Natural killer cell treated with Interleukin-12 subunit alpha and Interleukin-12 subunit beta and Interleukin-15 and Interleukin-18, amount 100 ng/mL, for 72 hours (primary cell): Measurements from ENCODE around the gene TEP1. TPM values are rescaled to one million over a fixed set of nuclear protein-coding genes. Genes with fewer than 3 reads are reported as not detected.

ENCODE experiments used
- ATAC-seq, 2 donors: fragments of 150-1000 bp; cut with Tn5 transposase in 1 of 2; sonication (Bioruptor Pico), chemical (Tn5 transposase) in 1 of 2; 2 replicates each; pipeline ENCODE4 v1.10.0; 2021
- DNase-seq: peaks from one replicate; pipeline ENCODE4 v3.0.0; 2022; ENCODE audit warnings: low spot score
- H3K27ac Mint-ChIP-seq, 2 donors: 1 replicate in 1 of 2; 2 replicates in 1 of 2; pipeline ENCODE4 v1.8.0; 2022; ENCODE audit warnings: mixed read lengths in 2 of 2, mild to moderate bottlenecking in 1 of 2, moderate library complexity in 1 of 2
- H3K27me3 Mint-ChIP-seq, 2 donors: 1 replicate in 1 of 2; 2 replicates in 1 of 2; pipeline ENCODE4 v1.8.0; 2022; ENCODE audit warnings: mixed read lengths in 2 of 2
- H3K36me3 Mint-ChIP-seq: one replicate; pipeline ENCODE4 v1.8.0; 2022; ENCODE audit warnings: mixed read lengths
- H3K4me1 Mint-ChIP-seq, 2 donors: 1 replicate in 1 of 2; 2 replicates in 1 of 2; pipeline ENCODE4 v1.8.0; 2022; ENCODE audit warnings: low read depth in 2 of 2, mixed read lengths in 2 of 2, mild to moderate bottlenecking in 1 of 2
- H3K4me3 Mint-ChIP-seq: one replicate; pipeline ENCODE4 v1.8.0; 2022; ENCODE audit warnings: mixed read lengths
- H3K9me3 Mint-ChIP-seq: 2 replicates; pipeline ENCODE4 v1.8.0; 2022; ENCODE audit warnings: mixed read lengths
- total RNA-seq, 2 donors: library from RNA; stranded (reverse); gene quantifications; one replicate each; pipeline ENCODE4 v1.2.3, GENCODE V29; 2022

Gene TEP1
- total RNA-seq, 2 donors from 2014 or later: 38.2 to 47.6 TPM

DNA sequence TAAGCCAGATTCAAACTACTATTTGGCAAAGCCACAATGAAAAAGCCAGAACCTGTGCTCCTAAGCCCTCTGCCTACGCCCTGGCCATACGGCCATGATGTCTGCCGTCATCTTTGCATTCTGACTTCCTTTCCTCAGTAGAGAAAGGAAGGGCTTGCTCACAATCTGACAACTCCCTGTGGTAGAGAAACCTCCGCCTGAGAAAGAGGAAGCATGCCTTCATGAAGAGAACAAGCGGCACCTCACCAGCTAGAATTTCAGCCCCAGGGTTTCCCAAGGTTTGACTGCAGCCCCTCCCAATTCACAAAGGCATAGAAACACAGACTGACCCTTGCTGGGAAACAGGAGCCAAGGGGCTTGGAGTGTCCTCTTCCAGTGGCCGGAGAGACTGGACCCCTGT is 25.7 kb downstream of the TEP1 start:
- Mint-ChIP-seq H3K27me3 (no peaks in the 10 kb centered on the region), H3K9me3 (no peaks in the 10 kb centered on the region), H3K36me3 (peaks cover 24% of the 10 kb centered on the region), H3K27ac (no peak overlapping the region), H3K4me3 (no peak overlapping the region), H3K4me1 (peaks cover 0 to 3% of the 10 kb centered on the region in 2 donors)
- ATAC-seq (no peak), DNase-seq (no peak)

DNA sequence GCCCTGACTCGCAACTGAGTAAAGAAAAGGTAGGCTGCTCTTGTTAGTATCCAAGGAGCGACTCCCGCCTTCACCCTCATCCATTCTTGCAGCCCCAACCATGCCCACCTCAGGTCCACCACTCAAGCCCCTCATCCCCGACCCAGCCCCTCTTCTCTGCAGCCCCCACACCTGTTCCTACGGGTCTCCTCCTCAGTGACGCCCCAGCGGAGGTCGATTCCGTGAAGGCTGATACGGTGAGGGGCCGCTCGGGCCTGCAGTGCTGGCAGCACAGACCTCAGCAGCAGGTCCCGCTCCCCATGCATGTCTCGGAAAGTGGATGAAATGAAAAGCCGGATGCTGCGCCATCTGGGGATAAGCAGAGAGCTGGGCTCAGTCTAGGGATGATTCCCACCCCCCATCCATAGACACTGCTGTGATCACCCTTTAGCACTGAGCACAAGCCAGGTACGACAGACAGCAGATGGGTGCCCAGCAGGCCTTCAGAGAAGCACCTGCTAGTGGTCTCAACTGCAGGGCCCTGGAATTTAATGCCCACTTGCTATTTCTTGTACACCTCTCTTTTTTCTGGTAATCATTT is 26.9 kb downstream of the TEP1 start:
- no peaks in the 10 kb centered on the region for H3K27me3 Mint-ChIP-seq
- H3K9me3 Mint-ChIP-seq: no peaks in the 10 kb centered on the region
- no peak overlapping the region for H3K27ac Mint-ChIP-seq
- ATAC-seq (no peak), DNase-seq (no peak)
- H3K4me1 Mint-ChIP-seq: peaks cover 0 to 7% of the 10 kb centered on the region in 2 donors
- H3K36me3 Mint-ChIP-seq: peaks cover 24% of the 10 kb centered on the region
- no peak overlapping the region for H3K4me3 Mint-ChIP-seq

DNA sequence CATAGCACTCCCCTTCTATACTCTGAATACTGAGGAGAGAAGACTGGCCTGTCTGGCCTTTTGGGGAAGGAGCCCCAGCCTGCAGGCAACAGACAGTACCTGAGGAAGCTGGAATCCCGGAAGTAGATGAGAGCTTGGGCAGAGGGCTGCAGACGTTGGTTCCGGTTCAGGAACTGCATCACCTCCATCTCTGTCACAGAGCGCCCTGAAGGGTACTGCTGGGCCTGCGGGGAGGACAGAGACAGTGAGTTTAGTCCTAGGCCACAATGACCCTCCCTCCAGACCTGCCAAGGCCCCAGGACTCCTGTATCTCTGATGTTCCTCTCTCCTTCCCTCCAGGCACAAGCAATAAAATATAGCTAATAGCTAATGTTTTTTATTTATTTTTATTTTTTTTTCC is 28.4 kb downstream of the TEP1 start:
- Mint-ChIP-seq H3K27ac (no peak overlapping the region), H3K9me3 (no peaks in the 10 kb centered on the region), H3K4me3 (no peak overlapping the region), H3K27me3 (no peaks in the 10 kb centered on the region), H3K4me1 (peaks cover 0 to 7% of the 10 kb centered on the region in 2 donors), H3K36me3 (peaks cover 31% of the 10 kb centered on the region)
- DNase-seq: no peak
- no peak for ATAC-seq

DNA sequence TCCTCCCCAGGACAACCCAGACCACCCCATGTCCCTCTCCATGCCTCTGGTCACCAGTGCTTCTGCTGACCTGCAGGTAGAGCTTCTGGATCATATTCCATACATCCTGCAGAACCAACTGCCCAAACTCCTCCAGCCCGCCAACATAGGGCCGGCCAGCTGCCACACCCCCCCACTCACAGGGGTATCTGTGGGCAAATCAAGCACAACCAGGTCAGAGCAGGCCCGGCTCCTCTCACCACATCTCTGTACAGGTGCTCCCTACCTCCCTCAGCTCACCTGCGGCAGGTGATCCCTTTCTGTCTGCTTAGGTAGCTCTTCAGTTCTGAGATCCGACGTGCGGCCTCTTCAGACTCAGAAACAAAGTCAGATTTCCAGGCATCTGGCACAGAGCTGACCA is 29.0 kb downstream of the TEP1 start:
- no peaks in the 10 kb centered on the region for H3K27me3 Mint-ChIP-seq
- H3K9me3 Mint-ChIP-seq: no peaks in the 10 kb centered on the region
- H3K27ac Mint-ChIP-seq: no peak overlapping the region
- H3K4me3 Mint-ChIP-seq: no peak overlapping the region
- H3K4me1 Mint-ChIP-seq: peaks cover 0 to 4% of the 10 kb centered on the region in 2 donors
- DNase-seq (no peak), ATAC-seq (no peak)
- peaks cover 32% of the 10 kb centered on the region for H3K36me3 Mint-ChIP-seq

DNA sequence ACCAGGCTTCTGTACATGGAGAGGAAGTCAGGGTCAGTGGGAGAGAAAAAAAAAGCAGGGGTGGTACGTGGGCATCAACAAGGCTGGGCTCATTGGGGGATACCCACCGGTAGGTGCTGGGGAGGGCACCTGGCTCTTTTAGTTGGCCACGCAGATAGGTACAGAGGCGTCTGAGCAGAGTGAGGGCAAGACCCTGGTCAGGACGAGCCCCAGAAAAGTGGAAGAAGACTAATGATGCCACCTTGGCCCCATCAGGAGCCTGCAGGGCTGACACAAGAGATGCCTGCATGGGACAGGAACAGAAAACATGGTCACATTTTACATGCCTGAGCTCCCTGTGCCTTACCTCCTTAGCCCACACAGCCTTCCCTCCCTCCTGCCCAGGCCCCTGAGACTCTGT is 29.7 kb downstream of the TEP1 start:
- Mint-ChIP-seq H3K4me3 (no peak overlapping the region), H3K9me3 (no peaks in the 10 kb centered on the region), H3K36me3 (peaks cover 29% of the 10 kb centered on the region), H3K27me3 (no peaks in the 10 kb centered on the region), H3K4me1 (peaks cover 0 to 4% of the 10 kb centered on the region in 2 donors), H3K27ac (no peak overlapping the region)
- ATAC-seq: no peak
- no peak for DNase-seq

DNA sequence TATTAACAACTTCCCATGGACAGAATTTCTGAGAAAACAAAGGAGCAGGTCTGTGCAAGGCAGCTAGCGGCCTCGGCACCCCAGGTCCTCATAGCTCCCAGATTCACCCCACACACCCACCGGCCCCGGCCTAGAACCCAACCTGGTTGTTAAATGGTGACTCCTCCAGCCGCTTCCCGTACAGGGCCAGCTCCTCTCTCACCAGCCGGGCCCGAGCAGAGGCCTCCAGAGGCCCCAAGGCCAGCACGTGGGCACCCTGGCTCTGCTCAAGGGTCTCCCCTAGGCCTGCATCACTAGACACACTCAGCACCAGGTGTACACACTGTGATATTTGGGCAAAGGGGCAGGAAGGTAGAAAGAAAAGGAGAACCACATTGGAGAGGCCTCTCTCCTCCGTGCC is 30.3 kb downstream of the TEP1 start:
- Mint-ChIP-seq H3K4me3 (no peak overlapping the region), H3K27me3 (no peaks in the 10 kb centered on the region), H3K9me3 (no peaks in the 10 kb centered on the region), H3K36me3 (peaks cover 24% of the 10 kb centered on the region), H3K4me1 (peaks cover 0 to 4% of the 10 kb centered on the region in 2 donors), H3K27ac (no peak overlapping the region)
- ATAC-seq (no peak), DNase-seq (no peak)

DNA sequence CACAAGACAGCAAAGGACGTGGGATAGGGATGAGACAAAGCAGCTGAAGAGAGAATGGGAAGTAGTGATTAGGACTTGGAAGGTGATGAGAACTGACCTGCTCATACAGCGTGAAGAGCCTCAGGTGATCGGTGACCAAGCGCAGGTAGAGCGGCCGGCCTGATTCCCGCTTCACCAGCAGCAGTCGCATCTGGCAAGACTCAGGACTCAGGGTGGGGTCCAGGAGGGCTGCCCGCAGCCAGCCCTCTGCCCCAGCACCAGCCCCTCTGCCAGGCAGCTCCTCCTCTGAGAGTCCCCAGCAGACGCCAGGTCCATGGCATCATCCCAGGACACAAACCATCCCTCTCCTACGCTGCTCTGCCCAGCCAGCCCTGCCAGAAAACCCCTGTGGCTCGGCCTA is 30.8 kb downstream of the TEP1 start:
- peaks cover 21% of the 10 kb centered on the region for H3K36me3 Mint-ChIP-seq
- H3K9me3 Mint-ChIP-seq: no peaks in the 10 kb centered on the region
- no peak for ATAC-seq
- peaks cover 0 to 4% of the 10 kb centered on the region in 2 donors for H3K4me1 Mint-ChIP-seq
- DNase-seq: no peak
- no peak overlapping the region for H3K27ac Mint-ChIP-seq
- H3K4me3 Mint-ChIP-seq: no peak overlapping the region
- no peaks in the 10 kb centered on the region for H3K27me3 Mint-ChIP-seq

DNA sequence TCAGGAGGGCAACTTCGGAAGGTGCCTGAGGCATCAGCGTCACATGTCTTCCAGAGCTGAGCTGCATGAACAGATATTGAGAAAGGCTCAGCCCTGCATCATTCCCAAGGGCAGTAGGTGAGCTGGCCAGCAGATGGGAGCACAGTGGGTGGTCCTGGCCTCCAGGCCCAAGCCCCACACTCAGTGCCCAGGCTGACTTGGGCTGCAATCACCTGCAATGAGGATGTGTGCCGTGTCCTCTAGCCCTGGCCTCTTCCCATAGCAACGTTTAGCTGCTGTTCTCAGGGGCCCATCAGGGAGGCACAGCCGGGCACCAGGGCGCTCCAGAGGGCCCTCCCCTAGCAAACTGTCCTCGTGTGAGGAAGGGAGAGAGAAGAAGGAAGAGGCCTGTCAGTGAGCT is 32.0 kb downstream of the TEP1 start:
- Mint-ChIP-seq H3K36me3 (peaks cover 21% of the 10 kb centered on the region), H3K27ac (no peak overlapping the region), H3K27me3 (no peaks in the 10 kb centered on the region), H3K4me1 (peaks cover 0 to 4% of the 10 kb centered on the region in 2 donors), H3K4me3 (no peak overlapping the region), H3K9me3 (no peaks in the 10 kb centered on the region)
- no peak for ATAC-seq
- DNase-seq: no peak

DNA sequence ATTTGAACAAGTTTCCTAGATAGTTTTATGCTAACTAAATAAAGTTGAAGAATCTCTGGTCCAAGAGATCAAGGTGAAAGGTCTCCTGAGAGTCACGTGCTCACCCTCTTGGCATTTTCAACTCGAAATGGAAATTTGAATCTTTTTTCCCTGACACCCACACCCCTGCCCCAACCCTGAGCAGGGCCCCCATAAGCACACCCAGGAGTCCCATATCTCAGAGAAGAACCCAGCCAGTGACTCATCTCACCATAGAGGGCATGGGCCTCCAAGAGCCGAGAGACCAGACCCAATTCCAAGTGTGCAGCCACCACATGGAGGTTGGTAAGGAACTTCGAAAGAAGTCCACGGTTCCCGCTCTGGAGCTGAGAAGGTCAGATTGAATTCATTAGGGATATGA is 32.6 kb downstream of the TEP1 start:
- Mint-ChIP-seq H3K27me3 (no peaks in the 10 kb centered on the region), H3K27ac (no peak overlapping the region), H3K36me3 (peaks cover 21% of the 10 kb centered on the region), H3K4me1 (peaks cover 0 to 4% of the 10 kb centered on the region in 2 donors), H3K9me3 (no peaks in the 10 kb centered on the region), H3K4me3 (no peak overlapping the region)
- no peak for ATAC-seq
- no peak for DNase-seq

DNA sequence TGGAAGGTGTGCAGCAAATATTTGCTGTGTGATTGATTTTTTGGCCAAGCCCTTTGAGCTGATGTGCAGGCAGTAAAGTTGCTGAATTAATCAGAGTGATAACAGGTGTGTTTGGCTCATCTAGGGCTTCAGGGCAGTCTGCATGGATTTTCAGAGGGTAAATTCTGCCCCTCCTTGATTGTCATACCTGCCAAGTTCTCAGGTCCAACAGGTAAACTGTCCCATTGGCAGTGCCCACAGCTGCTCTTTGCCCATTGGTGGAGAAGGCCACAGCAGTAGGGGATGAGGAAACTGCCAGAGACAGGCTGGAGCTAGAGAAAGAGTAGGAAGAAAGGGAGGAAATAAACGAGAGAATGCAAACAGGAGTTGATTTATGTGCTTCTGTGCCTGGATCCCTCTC is 33.6 kb downstream of the TEP1 start:
- no peak for ATAC-seq
- peaks cover 25% of the 10 kb centered on the region for H3K36me3 Mint-ChIP-seq
- H3K27ac Mint-ChIP-seq: no peak overlapping the region
- H3K4me3 Mint-ChIP-seq: no peak overlapping the region
- H3K4me1 Mint-ChIP-seq: peaks cover 0 to 4% of the 10 kb centered on the region in 2 donors
- DNase-seq: no peak
- H3K9me3 Mint-ChIP-seq: no peaks in the 10 kb centered on the region
- H3K27me3 Mint-ChIP-seq: no peaks in the 10 kb centered on the region

DNA sequence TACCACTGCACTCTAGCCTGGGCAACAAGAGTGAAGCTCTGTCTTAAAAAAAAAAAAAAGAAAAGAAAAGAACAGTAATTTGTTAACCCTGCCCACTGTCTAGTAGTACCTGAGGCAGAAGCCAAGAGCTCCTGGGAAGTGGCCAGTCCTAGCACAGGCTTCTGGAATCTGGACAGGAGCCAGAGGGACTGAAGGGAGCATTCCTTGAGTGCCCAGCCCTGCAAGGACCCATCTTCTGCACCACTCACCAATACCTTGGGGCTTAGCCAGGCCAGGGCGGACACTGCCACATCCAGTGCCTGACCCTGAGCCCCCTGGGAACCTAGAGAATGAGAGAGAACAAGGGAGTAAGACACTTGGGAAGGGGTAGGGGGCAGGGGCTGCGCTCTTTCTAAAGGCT is 36.1 kb downstream of the TEP1 start:
- H3K4me3 Mint-ChIP-seq: no peak overlapping the region
- peaks cover 0 to 1% of the 10 kb centered on the region in 2 donors for H3K4me1 Mint-ChIP-seq
- DNase-seq (no peak), ATAC-seq (no peak)
- H3K27me3 Mint-ChIP-seq: no peaks in the 10 kb centered on the region
- no peak overlapping the region for H3K27ac Mint-ChIP-seq
- no peaks in the 10 kb centered on the region for H3K9me3 Mint-ChIP-seq
- peaks cover 22% of the 10 kb centered on the region for H3K36me3 Mint-ChIP-seq

DNA sequence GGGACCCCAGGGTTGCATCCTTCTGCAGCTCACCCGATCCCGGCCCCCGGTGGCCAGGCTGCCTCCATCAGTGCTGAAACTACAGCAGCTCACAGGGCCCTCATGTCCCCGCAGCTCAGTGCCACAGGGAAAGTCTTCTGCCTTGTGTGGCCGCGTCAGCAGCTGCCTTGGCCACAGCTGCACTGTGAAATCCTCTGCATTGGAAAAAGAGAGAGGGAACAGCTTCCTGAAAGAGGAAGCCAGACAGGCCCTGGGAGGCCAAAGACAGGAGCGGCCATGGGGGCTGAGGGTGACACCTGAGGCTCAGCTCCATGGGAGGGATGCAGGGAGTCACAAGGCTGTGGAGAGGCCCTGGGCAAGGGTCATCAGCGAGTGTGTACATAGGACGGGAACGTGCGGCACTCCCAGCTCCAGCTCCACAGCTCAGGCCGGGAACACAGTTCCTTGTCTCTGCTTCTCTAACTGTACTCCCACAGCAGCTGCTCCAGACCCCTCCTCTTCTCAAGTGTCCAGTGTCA is 37.2 kb downstream of the TEP1 start:
- Mint-ChIP-seq H3K27me3 (no peaks in the 10 kb centered on the region), H3K27ac (no peak overlapping the region), H3K9me3 (no peaks in the 10 kb centered on the region), H3K36me3 (peaks cover 27% of the 10 kb centered on the region), H3K4me3 (no peak overlapping the region), H3K4me1 (no peaks in the 10 kb centered on the region)
- DNase-seq: no peak
- no peak for ATAC-seq

DNA sequence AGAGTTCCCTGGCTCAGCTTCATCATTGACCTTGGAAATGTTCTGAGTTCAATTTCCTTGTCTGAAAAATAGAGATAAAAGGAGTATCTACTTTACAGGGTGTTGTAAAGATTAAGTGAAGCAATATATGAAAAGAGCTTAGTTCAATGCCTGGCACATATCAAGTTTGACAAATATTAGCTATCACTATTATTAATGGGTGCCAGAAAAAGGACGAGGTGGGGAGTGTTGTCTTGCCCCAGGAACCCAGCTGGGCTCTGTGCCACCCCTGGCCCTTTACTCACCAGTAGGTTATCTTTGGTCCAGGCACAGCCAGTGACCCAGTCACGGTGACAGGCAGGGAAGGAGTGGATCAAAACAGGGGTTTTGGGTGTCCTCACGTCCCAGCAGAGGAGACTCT is 37.8 kb downstream of the TEP1 start:
- Mint-ChIP-seq H3K36me3 (peaks cover 25% of the 10 kb centered on the region), H3K27ac (no peak overlapping the region), H3K4me1 (no peaks in the 10 kb centered on the region), H3K27me3 (no peaks in the 10 kb centered on the region), H3K9me3 (no peaks in the 10 kb centered on the region), H3K4me3 (no peak overlapping the region)
- no peak for ATAC-seq
- no peak for DNase-seq

DNA sequence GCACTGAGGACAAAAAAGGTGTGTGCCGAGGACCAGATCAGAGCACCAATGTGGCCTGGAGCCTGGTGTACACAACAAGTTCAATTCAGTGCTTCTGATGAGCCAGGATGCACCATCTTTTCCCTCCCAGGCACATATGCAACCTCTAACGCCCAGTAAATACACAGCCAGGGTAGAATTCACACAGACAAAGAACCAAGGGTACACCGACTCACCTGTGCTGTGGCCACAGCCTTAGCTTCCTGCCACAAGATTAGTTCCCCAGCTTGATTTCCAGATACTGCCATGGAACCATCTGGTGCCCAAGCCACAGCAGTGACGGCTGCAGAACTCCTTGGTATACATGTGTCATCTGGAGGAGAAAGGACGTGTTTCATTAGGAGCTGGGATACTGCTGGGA is 40.5 kb downstream of the TEP1 start:
- no peak overlapping the region for H3K27ac Mint-ChIP-seq
- no peak overlapping the region for H3K4me3 Mint-ChIP-seq
- DNase-seq: no peak
- H3K27me3 Mint-ChIP-seq: no peaks in the 10 kb centered on the region
- H3K9me3 Mint-ChIP-seq: no peaks in the 10 kb centered on the region
- ATAC-seq: no peak
- H3K36me3 Mint-ChIP-seq: peaks cover 22% of the 10 kb centered on the region
- peaks cover 0 to 3% of the 10 kb centered on the region in 2 donors for H3K4me1 Mint-ChIP-seq

DNA sequence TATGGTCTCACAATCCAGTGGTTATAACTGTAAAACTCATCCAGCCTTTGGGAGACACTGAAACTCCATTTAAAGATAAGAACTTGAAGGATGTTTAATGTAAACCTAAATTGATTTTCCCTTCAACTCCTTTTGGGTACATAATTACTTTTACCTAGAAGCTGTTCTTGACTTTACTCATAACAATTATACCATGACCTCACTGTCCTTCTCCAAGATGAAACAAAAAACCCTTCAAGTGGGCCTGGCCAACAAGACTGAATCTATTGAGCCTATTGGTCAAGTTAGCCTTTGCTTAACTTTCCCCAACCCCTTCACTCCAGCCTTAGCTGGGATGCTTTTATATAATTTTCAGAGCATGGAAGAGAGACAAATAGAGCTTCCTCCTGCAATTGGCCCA is 47.4 kb downstream of the TEP1 start:
- H3K36me3 Mint-ChIP-seq: peaks cover 20% of the 10 kb centered on the region
- ATAC-seq (no peak), DNase-seq (no peak)
- H3K4me3 Mint-ChIP-seq: peak overlapping the region; percentile 10
- peak overlapping the region in 1 of 2 donors; percentile 27 for H3K27ac Mint-ChIP-seq
- no peaks in the 10 kb centered on the region for H3K27me3 Mint-ChIP-seq
- H3K4me1 Mint-ChIP-seq: peaks cover 0 to 13% of the 10 kb centered on the region in 2 donors
- H3K9me3 Mint-ChIP-seq: no peaks in the 10 kb centered on the region
